Epithelial cell of esophagus (primary cell): Measurements from ENCODE around the gene PRKACG.

ENCODE experiments used
- DNase-seq: peaks from one replicate; pipeline ENCODE4 v3.0.0; 2010; ENCODE audit warnings: low read depth
- H3K4me3 ChIP-seq: 2 replicates; pipeline ENCODE4 v1.5.1; 2011; ENCODE audit warnings: mild to moderate bottlenecking, low read length, control low read depth
- CTCF ChIP-seq: IDR thresholded peaks from 2 replicates; pipeline ENCODE4 v1.5.1; 2011; ENCODE audit warnings: low read depth, mild to moderate bottlenecking, low read length, control low read depth, inconsistent platforms; ENCODE audit not compliant: insufficient read depth; ENCODE audit errors: missing control alignments

Gene PRKACG

GRCh38 chr9:69023650-69024049, 9.7 kb upstream of the PRKACG start:
- DNase-seq, result no peak
- no peak for TF ChIP-seq CTCF

GRCh38 chr9:69020301-69021145, 6.6 kb upstream of the PRKACG start:
- TF ChIP-seq CTCF, result no peak
- H3K4me3 ChIP-seq, result no peak overlapping the region
- no peak for DNase-seq

More at GRCh38 chr9:69023650-69024049, 9.7 kb upstream of the PRKACG start:
- H3K4me3 ChIP-seq, result no peak overlapping the region

GRCh38 chr9:69019808-69020207, 5.9 kb upstream of the PRKACG start:
- DNase-seq, result no peak
- TF ChIP-seq CTCF, result no peak
- no peak overlapping the region for H3K4me3 ChIP-seq

GRCh38 chr9:69018737-69019136, 4.8 kb upstream of the PRKACG start:
- DNase-seq, result no peak
- TF ChIP-seq CTCF, result no peak

GRCh38 chr9:69016191-69017096, 2.5 kb upstream of the PRKACG start:
- no peak for TF ChIP-seq CTCF
- no peak for DNase-seq
- H3K4me3 ChIP-seq, result no peak overlapping the region

More at GRCh38 chr9:69018737-69019136, 4.8 kb upstream of the PRKACG start:
- no peak overlapping the region for H3K4me3 ChIP-seq

- H3K4me3 ChIP-seq, result no peak overlapping the region
- DNase-seq, result no peak
- no peak for TF ChIP-seq CTCF
Observed at GRCh38 chr9:69013382-69013727, 558 bp downstream of the PRKACG start.
